SK-N-SH treated with all-trans-retinoic acid at 6 μM for 48 hours (cell line): ENCODE measurements around the gene SLC24A4.

Experiments
- ATAC-seq: fragments of 200-7000 bp; cut with Tn5 transposase; 3 replicates; pipeline ENCODE4 v1.9.1; 2020; ENCODE audit warnings: mild to moderate bottlenecking, moderate library complexity
- ARNTL ChIP-seq: fragments of 450-650 bp; formaldehyde crosslinking; IDR thresholded peaks from 2 replicates; pipeline ENCODE4 v1.5.0; 2020; ENCODE audit warnings: low read depth, mild to moderate bottlenecking, moderate library complexity, borderline replicate concordance
- BACH2 ChIP-seq: fragments of 250-450 bp; sonication (Bioruptor Pico); IDR thresholded peaks from 2 replicates; pipeline ENCODE4 v1.9.0; 2021; ENCODE audit warnings: mild to moderate bottlenecking, borderline replicate concordance
- CSDC2 ChIP-seq: fragments of 250-450 bp; sonication (Bioruptor Pico); IDR thresholded peaks from 2 replicates; pipeline ENCODE4 v1.5.0; 2020; ENCODE audit warnings: mild to moderate bottlenecking, moderate library complexity
- CSRNP3 ChIP-seq: fragments of 250-450 bp; sonication (Bioruptor Pico); IDR thresholded peaks from 2 replicates; pipeline ENCODE4 v1.5.1; 2021; ENCODE audit warnings: mild to moderate bottlenecking, moderate library complexity
- ESRRG ChIP-seq: fragments of 250-450 bp; sonication (Bioruptor Pico); IDR thresholded peaks from 2 replicates; pipeline ENCODE4 v1.6.1; 2021; ENCODE audit warnings: mild to moderate bottlenecking
- GLIS3 ChIP-seq: fragments of 250-450 bp; sonication (Bioruptor Pico); IDR thresholded peaks from 2 replicates; pipeline ENCODE4 v1.5.0; 2020; ENCODE audit warnings: mild to moderate bottlenecking, moderate library complexity
- ISL1 ChIP-seq: fragments of 250-450 bp; sonication (Bioruptor Pico); IDR thresholded peaks from 2 replicates; pipeline ENCODE4 v2.1.2; 2022; ENCODE audit warnings: mild to moderate bottlenecking, moderate library complexity
- PATZ1 ChIP-seq: fragments of 250-450 bp; sonication (Bioruptor Pico); IDR thresholded peaks from 2 replicates; pipeline ENCODE4 v1.8.0; 2020; ENCODE audit warnings: mild to moderate bottlenecking, moderate library complexity, borderline replicate concordance
- RARB ChIP-seq: fragments of 250-450 bp; sonication (Bioruptor Pico); IDR thresholded peaks from 2 replicates; pipeline ENCODE4 v1.8.0; 2021; ENCODE audit warnings: mild to moderate bottlenecking, moderate library complexity
- SNAI2 ChIP-seq: fragments of 250-450 bp; sonication (Bioruptor Pico); IDR thresholded peaks from 2 replicates; pipeline ENCODE4 v1.5.0; 2020; ENCODE audit warnings: mild to moderate bottlenecking, moderate library complexity
- TCF4 ChIP-seq: fragments of 250-450 bp; sonication (Bioruptor Pico); IDR thresholded peaks from 2 replicates; pipeline ENCODE4 v1.8.0; 2021; ENCODE audit warnings: mild to moderate bottlenecking, moderate library complexity, borderline replicate concordance
- TOX ChIP-seq: fragments of 250-450 bp; sonication (Bioruptor Pico); IDR thresholded peaks from 2 replicates; pipeline ENCODE4 v1.8.0; 2021; ENCODE audit warnings: mild to moderate bottlenecking, moderate library complexity, borderline replicate concordance
- ZC3H10 ChIP-seq: fragments of 250-450 bp; sonication (Bioruptor Pico); IDR thresholded peaks from 2 replicates; pipeline ENCODE4 v1.5.1; 2021; ENCODE audit warnings: mild to moderate bottlenecking, moderate library complexity
- ZFP3 ChIP-seq: fragments of 250-450 bp; sonication (Bioruptor Pico); IDR thresholded peaks from 2 replicates; pipeline ENCODE4 v1.5.0; 2020; ENCODE audit warnings: mild to moderate bottlenecking, moderate library complexity
- ZFP30 ChIP-seq: fragments of 450-650 bp; formaldehyde crosslinking; IDR thresholded peaks from 2 replicates; pipeline ENCODE4 v1.5.0; 2022; ENCODE audit warnings: mild to moderate bottlenecking, moderate library complexity
- ZNF565 ChIP-seq: fragments of 450-650 bp; formaldehyde crosslinking; conservative IDR thresholded peaks from 2 replicates; pipeline ENCODE4 v1.5.0; 2020; ENCODE audit warnings: low read depth, mild to moderate bottlenecking, moderate library complexity
- ZNF70 ChIP-seq: fragments of 450-650 bp; formaldehyde crosslinking; IDR thresholded peaks from 2 replicates; pipeline ENCODE4 v1.5.0; 2020; ENCODE audit warnings: mild to moderate bottlenecking, moderate library complexity
- ZNF8 ChIP-seq: fragments of 450-650 bp; formaldehyde crosslinking; IDR thresholded peaks from 2 replicates; pipeline ENCODE4 v1.5.0; 2020; ENCODE audit warnings: mild to moderate bottlenecking, moderate library complexity
- TF ChIP-seq, protein P1 (sequence below): fragments of 250-450 bp; sonication (Bioruptor Pico); IDR thresholded peaks from 2 replicates; pipeline ENCODE4 v1.5.0; 2020; ENCODE audit warnings: mild to moderate bottlenecking, moderate library complexity
- TF ChIP-seq, protein P2 (sequence below): fragments of 250-450 bp; sonication (Bioruptor Pico); IDR thresholded peaks from 2 replicates; pipeline ENCODE4 v1.8.0; 2021; ENCODE audit warnings: low read depth, mild to moderate bottlenecking, moderate library complexity, borderline replicate concordance
- TF ChIP-seq, protein P3 (sequence below): fragments of 250-450 bp; sonication (Bioruptor Pico); IDR thresholded peaks from 2 replicates; pipeline ENCODE4 v1.5.1; 2020; ENCODE audit warnings: low read depth, mild to moderate bottlenecking, moderate library complexity

Gene SLC24A4

GRCh38 chr14:92459950-92460421 is 137.0 kb downstream of the SLC24A4 start:
- ATAC-seq = no peak
- TF ChIP-seq TCF4 (CRISPR knock-in tag) = no peak
- TF ChIP-seq RARB (CRISPR knock-in tag) = no peak
- no peak for TF ChIP-seq ZNF8 (CRISPR knock-in tag)
- TF ChIP-seq TOX (CRISPR knock-in tag) = no peak
- TF ChIP-seq CSRNP3 (CRISPR knock-in tag) = no peak
- TF ChIP-seq ZNF70 (CRISPR knock-in tag) = no peak
- TF ChIP-seq SNAI2 (CRISPR knock-in tag) = no peak
- no peak for TF ChIP-seq ZFP3 (CRISPR knock-in tag)
- no peak for TF ChIP-seq CSDC2
- TF ChIP-seq, protein P1, sequence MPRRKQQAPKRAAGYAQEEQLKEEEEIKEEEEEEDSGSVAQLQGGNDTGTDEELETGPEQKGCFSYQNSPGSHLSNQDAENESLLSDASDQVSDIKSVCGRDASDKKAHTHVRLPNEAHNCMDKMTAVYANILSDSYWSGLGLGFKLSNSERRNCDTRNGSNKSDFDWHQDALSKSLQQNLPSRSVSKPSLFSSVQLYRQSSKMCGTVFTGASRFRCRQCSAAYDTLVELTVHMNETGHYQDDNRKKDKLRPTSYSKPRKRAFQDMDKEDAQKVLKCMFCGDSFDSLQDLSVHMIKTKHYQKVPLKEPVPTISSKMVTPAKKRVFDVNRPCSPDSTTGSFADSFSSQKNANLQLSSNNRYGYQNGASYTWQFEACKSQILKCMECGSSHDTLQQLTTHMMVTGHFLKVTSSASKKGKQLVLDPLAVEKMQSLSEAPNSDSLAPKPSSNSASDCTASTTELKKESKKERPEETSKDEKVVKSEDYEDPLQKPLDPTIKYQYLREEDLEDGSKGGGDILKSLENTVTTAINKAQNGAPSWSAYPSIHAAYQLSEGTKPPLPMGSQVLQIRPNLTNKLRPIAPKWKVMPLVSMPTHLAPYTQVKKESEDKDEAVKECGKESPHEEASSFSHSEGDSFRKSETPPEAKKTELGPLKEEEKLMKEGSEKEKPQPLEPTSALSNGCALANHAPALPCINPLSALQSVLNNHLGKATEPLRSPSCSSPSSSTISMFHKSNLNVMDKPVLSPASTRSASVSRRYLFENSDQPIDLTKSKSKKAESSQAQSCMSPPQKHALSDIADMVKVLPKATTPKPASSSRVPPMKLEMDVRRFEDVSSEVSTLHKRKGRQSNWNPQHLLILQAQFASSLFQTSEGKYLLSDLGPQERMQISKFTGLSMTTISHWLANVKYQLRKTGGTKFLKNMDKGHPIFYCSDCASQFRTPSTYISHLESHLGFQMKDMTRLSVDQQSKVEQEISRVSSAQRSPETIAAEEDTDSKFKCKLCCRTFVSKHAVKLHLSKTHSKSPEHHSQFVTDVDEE (CRISPR knock-in tag) = no peak
- no peak for TF ChIP-seq PATZ1 (CRISPR knock-in tag)
- TF ChIP-seq, protein P2, sequence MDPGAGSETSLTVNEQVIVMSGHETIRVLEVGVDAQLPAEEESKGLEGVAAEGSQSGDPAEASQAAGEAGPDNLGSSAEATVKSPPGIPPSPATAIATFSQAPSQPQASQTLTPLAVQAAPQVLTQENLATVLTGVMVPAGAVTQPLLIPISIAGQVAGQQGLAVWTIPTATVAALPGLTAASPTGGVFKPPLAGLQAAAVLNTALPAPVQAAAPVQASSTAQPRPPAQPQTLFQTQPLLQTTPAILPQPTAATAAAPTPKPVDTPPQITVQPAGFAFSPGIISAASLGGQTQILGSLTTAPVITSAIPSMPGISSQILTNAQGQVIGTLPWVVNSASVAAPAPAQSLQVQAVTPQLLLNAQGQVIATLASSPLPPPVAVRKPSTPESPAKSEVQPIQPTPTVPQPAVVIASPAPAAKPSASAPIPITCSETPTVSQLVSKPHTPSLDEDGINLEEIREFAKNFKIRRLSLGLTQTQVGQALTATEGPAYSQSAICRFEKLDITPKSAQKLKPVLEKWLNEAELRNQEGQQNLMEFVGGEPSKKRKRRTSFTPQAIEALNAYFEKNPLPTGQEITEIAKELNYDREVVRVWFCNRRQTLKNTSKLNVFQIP (CRISPR knock-in tag) = no peak
- no peak for TF ChIP-seq GLIS3
- no peak for TF ChIP-seq ZNF565 (CRISPR knock-in tag)
- no peak for TF ChIP-seq ISL1 (CRISPR knock-in tag)
- TF ChIP-seq ZFP30 = no peak

GRCh38 chr14:92460541-92460915 is 137.6 kb downstream of the SLC24A4 start:
- ATAC-seq = peak; percentile 2; the same call in 1 of the 3 replicates
- TF ChIP-seq ESRRG (CRISPR knock-in tag) (no peak), RARB (CRISPR knock-in tag) (no peak), ZC3H10 (no peak), ZFP30 (no peak), ZNF8 (CRISPR knock-in tag) (no peak), BACH2 (no peak), CSDC2 (no peak)
- TF ChIP-seq, protein P1 (CRISPR knock-in tag) = no peak

- ATAC-seq = peak; percentile 75
- TF ChIP-seq, protein P3, sequence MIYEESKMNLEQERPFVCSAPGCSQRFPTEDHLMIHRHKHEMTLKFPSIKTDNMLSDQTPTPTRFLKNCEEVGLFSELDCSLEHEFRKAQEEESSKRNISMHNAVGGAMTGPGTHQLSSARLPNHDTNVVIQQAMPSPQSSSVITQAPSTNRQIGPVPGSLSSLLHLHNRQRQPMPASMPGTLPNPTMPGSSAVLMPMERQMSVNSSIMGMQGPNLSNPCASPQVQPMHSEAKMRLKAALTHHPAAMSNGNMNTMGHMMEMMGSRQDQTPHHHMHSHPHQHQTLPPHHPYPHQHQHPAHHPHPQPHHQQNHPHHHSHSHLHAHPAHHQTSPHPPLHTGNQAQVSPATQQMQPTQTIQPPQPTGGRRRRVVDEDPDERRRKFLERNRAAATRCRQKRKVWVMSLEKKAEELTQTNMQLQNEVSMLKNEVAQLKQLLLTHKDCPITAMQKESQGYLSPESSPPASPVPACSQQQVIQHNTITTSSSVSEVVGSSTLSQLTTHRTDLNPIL (CRISPR knock-in tag) = no peak
- TF ChIP-seq ZFP3 (CRISPR knock-in tag) = no peak
- TF ChIP-seq ZNF70 (CRISPR knock-in tag) = no peak
- TF ChIP-seq ESRRG (CRISPR knock-in tag) = no peak
- TF ChIP-seq ARNTL (CRISPR knock-in tag) = no peak
- TF ChIP-seq CSRNP3 (CRISPR knock-in tag) = no peak
- TF ChIP-seq ZNF8 (CRISPR knock-in tag) = no peak
- TF ChIP-seq ZFP30 = no peak
- TF ChIP-seq ISL1 (CRISPR knock-in tag) = no peak
- no peak for TF ChIP-seq ZC3H10
- TF ChIP-seq TCF4 (CRISPR knock-in tag) = no peak
- TF ChIP-seq PATZ1 (CRISPR knock-in tag) = no peak
These were observed 138.1 kb downstream of the SLC24A4 start for GRCh38 chr14:92460916-92461579.
